K562 (cell line): Measurements from ENCODE around the gene TECPR2. TPM values are rescaled to one million over a fixed set of nuclear protein-coding genes. Genes with fewer than 3 reads are reported as not detected.

Experiments used
- ATAC-seq: fragments of 200-7000 bp; cut with Tn5 transposase; 3 replicates; pipeline ENCODE4 v1.9.1; 2020; ENCODE audit warnings: moderate library complexity
- BruUV-seq: library from RNA; stranded (reverse); fragments of 400-500 nt; replicated peaks from 2 replicates; lab custom pipeline; 2021; lab: Mats Ljungman, UMichigan
- CTCF ChIA-PET: fragments of 300-600 bp; formaldehyde crosslinking; extraction: SDS; loops from one replicate; lab custom pipeline; 2021; ENCODE audit warnings: low intra/inter-chr PET ratio; lab: Yijun Ruan, JAX
- POLR2A ChIA-PET: fragments of 300-600, 350-650 bp; sonication (Branson Sonifier 250); formaldehyde crosslinking; extraction: SDS; loops from one replicate; lab custom pipeline; 2021; ENCODE audit warnings: antibody characterized with exemption, inconsistent platforms; lab: Yijun Ruan, JAX
- DNase-seq, 4 experiments: peaks; one replicate each; pipeline versions ENCODE4 v3.0.0 to v3.0.0-alpha.2; 2011 to 2018; ENCODE audit warnings: low spot score in 3 of 4, mixed read lengths in 3 of 4; ENCODE audit errors: extremely low read depth in 1 of 4
- FAIRE-seq: peaks from 2 replicates; lab custom pipeline; 2011; peaks lifted over from hg19 to GRCh38; lab: Jason Lieb, UNC
- H2AFZ ChIP-seq: 2 replicates; pipeline ENCODE4 v1.6.0; 2011; ENCODE audit warnings: low read depth, low read length, control low read depth, inconsistent platforms
- H3K27ac ChIP-seq: fragments of 200-600 bp; 3 replicates; pipeline ENCODE4 v1.8.0; 2011; ENCODE audit warnings: low read depth, mild to moderate bottlenecking, control low read depth, inconsistent platforms, low read length, moderate library complexity, mixed read lengths; ENCODE audit errors: extremely low read depth
- H3K27me3 ChIP-seq, 2 experiments: fragments of 300-600 bp in 1 of 2; 2 replicates in 1 of 2; 3 replicates in 1 of 2; pipeline versions ENCODE4 v1.6.0 to v1.8.0; 2011; ENCODE audit warnings: inconsistent platforms in 2 of 2, low read length in 2 of 2, mild to moderate bottlenecking in 1 of 2, mixed read lengths in 1 of 2, moderate library complexity in 1 of 2; ENCODE audit not compliant: control insufficient read depth in 2 of 2, insufficient read depth in 2 of 2
- H3K36me3 ChIP-seq: fragments of 300-600 bp; 3 replicates; pipeline ENCODE4 v1.8.0; 2011; ENCODE audit warnings: mild to moderate bottlenecking, low read length, inconsistent platforms; ENCODE audit not compliant: control insufficient read depth, insufficient read depth
- H3K4me1 ChIP-seq, 2 experiments: fragments of 200-600 bp in 1 of 2; replicated peaks in 1 of 2; 2 replicates in 1 of 2; 3 replicates in 1 of 2; pipeline versions ENCODE4 v1.5.1 to v1.8.0; 2011; ENCODE audit warnings: inconsistent platforms in 2 of 2, low read length in 2 of 2, mild to moderate bottlenecking in 1 of 2, mixed read lengths in 1 of 2, moderate library complexity in 1 of 2; ENCODE audit not compliant: control insufficient read depth in 2 of 2, insufficient read depth in 2 of 2
- H3K4me2 ChIP-seq: 2 replicates; pipeline ENCODE4 v1.6.1; 2011; ENCODE audit warnings: low read length, control low read depth, inconsistent platforms, mixed read lengths; ENCODE audit not compliant: insufficient read depth
- H3K4me3 ChIP-seq: fragments of 200-600 bp; sonication (generic), shearing (Covaris generic); 2 replicates; pipeline ENCODE4 v1.5.1; 2016; ENCODE audit warnings: control low read depth, inconsistent platforms
- H3K79me2 ChIP-seq: fragments of 200-600 bp; 3 replicates; pipeline ENCODE4 v1.8.0; 2011; ENCODE audit warnings: low read length, inconsistent platforms; ENCODE audit not compliant: control insufficient read depth, insufficient read depth
- H3K9ac ChIP-seq, 2 experiments: 2 replicates each; pipeline versions ENCODE4 v1.6.0 to v1.6.1; 2011; ENCODE audit warnings: low read depth in 2 of 2, low read length in 2 of 2, control low read depth in 1 of 2, inconsistent platforms in 1 of 2, mild to moderate bottlenecking in 1 of 2, mixed read lengths in 1 of 2; ENCODE audit not compliant: insufficient read depth in 1 of 2
- H3K9me1 ChIP-seq: one replicate; pipeline ENCODE4 v1.6.0; 2011; ENCODE audit warnings: inconsistent platforms, mild to moderate bottlenecking, low read length, moderate library complexity; ENCODE audit not compliant: control insufficient read depth, insufficient read depth
- H3K9me3 ChIP-seq: replicated peaks from 2 replicates; pipeline ENCODE4 v1.5.1; 2011; ENCODE audit warnings: low read depth, low read length, inconsistent platforms; ENCODE audit not compliant: control insufficient read depth, insufficient read depth
- H4K20me1 ChIP-seq: replicated peaks from 2 replicates; pipeline ENCODE4 v1.6.1; 2011; ENCODE audit warnings: low read length, inconsistent platforms, mixed read lengths; ENCODE audit not compliant: control insufficient read depth, insufficient read depth
- CEBPG ChIP-seq, 3 experiments: fragments of 200-800 bp in 1 of 3; sonication (Bioruptor generic) in 1 of 3; sonication (generic) in 1 of 3; formaldehyde crosslinking in 1 of 3; IDR thresholded peaks in 2 of 3; conservative IDR thresholded peaks in 1 of 3; 2 replicates each; pipeline versions ENCODE4 v1.6.1 to v1.8.0; 2016 to 2022; ENCODE audit warnings: missing compliant biosample characterization in 2 of 3, missing genetic modification characterization in 2 of 3, mild to moderate bottlenecking in 1 of 3, missing genetic modification reagents in 1 of 3
- EP400 ChIP-seq: fragments of 450-650 bp; IDR thresholded peaks from 2 replicates; pipeline ENCODE4 v1.6.1; 2017; ENCODE audit warnings: antibody characterized with exemption, mild to moderate bottlenecking, moderate library complexity
- KLF10 ChIP-seq: fragments of 250-450 bp; sonication (Bioruptor Pico); IDR thresholded peaks from 2 replicates; pipeline ENCODE4 v1.6.1; 2021; ENCODE audit warnings: matching md5 sums
- THRAP3 ChIP-seq: fragments of 450-650 bp; IDR thresholded peaks from 2 replicates; pipeline ENCODE4 v1.6.1; 2016; ENCODE audit warnings: mild to moderate bottlenecking, inconsistent platforms, borderline replicate concordance
- TOE1 ChIP-seq, 2 experiments: fragments of 450-650 bp in 1 of 2; sonication (generic) in 1 of 2; formaldehyde crosslinking in 1 of 2; IDR thresholded peaks; 2 replicates each; pipeline versions ENCODE4 v1.7.1 to v1.8.0; 2016 to 2022; ENCODE audit warnings: borderline replicate concordance in 2 of 2, mild to moderate bottlenecking in 2 of 2, antibody characterized with exemption in 1 of 2, inconsistent platforms in 1 of 2, low read depth in 1 of 2, missing genetic modification reagents in 1 of 2, moderate library complexity in 1 of 2
- ZNF263 ChIP-seq: sonication (generic); formaldehyde crosslinking; IDR thresholded peaks from 2 replicates; pipeline ENCODE4 v1.8.0; 2022; ENCODE audit warnings: mild to moderate bottlenecking, missing genetic modification reagents, borderline replicate concordance
- ZZZ3 ChIP-seq: fragments of 450-650 bp; IDR thresholded peaks from 2 replicates; pipeline ENCODE4 v1.6.1; 2016; ENCODE audit warnings: antibody characterized with exemption, mild to moderate bottlenecking, moderate library complexity
- WGBS: fragments of 100-300 bp; shearing (Covaris generic); methylation state at CpG from one replicate; pipeline ENCODE4 v1.1.6; 2016; ENCODE audit warnings: low coverage, mixed read lengths; ENCODE audit not compliant: insufficient coverage; ENCODE audit errors: missing lambda C conversion rate; 5-methylcytosine and 5-hydroxymethylcytosine counted together
- in situ Hi-C: fragments of 300-500 bp; cut with MboI; formaldehyde crosslinking; loops from 4 replicates; pipeline ENCODE4 v1.15.0; 2018; ENCODE audit warnings: inconsistent platforms, mixed read lengths
- intact Hi-C: fragments of 100-400 bp; cut with micrococcal nuclease; formaldehyde crosslinking; loops from 2 replicates; pipeline ENCODE4 v1.14.2; 2022
- polyA plus RNA-seq, 8 experiments: library from polyadenylated mRNA; depleted of rRNA in 4 of 8; stranded (reverse) in 5 of 8; unstranded in 3 of 8; fragments of >200 nt; fragmentation: Nextera tagmentation in 2 of 8; fragmentation: Illumina TruSeq in 1 of 8; extraction: Ambion mirVana in 2 of 8; extraction: Trizol in 1 of 8; gene quantifications; 2 replicates each; pipeline versions ENCODE4 v1.2.1 to v1.2.3, GENCODE V29; 2011 to 2014; ENCODE audit warnings: inconsistent platforms in 1 of 8, missing spikeins in 1 of 8
- total RNA-seq, 7 experiments: library from RNA; depleted of rRNA in 6 of 7; stranded (reverse); fragments of >200 nt in 6 of 7; fragmentation: Illumina TruSeq in 2 of 7; extraction: Trizol in 2 of 7; gene quantifications; 2 replicates each; pipeline versions ENCODE4 v1.2.1 to v1.2.3, GENCODE V29; 2011 to 2021; ENCODE audit warnings: low replicate concordance in 1 of 7

Gene TECPR2
- total and polyA plus RNA-seq, 9 of the 15 experiments (the other 6 are each of a cell fraction or from before 2014, with no cell fraction given): 0.04 to 3.0 (median 0.83) TPM

- Histone ChIP-seq H3K27me3 (no peaks in the 10 kb centered on the region), H2AFZ (no peak overlapping the region), H3K4me1 (no peaks in the 10 kb centered on the region; a peak in 1 of 5 replicates), H3K9ac (no peak overlapping the region), H4K20me1 (no peaks in the 10 kb centered on the region), H3K27ac (no peak overlapping the region), H3K9me1 (no peaks in the 10 kb centered on the region), H3K79me2 (no peaks in the 10 kb centered on the region), H3K9me3 (no peaks in the 10 kb centered on the region), H3K4me3 (no peak overlapping the region), H3K36me3 (no peaks in the 10 kb centered on the region; the same call in 2 of the 3 replicates), H3K4me2 (no peak overlapping the region)
- WGBS: 68% methylated on average over 9 of the region's 9 CpGs
- TF ChIP-seq ZNF263 (no peak), CEBPG (CRISPR knock-in tag; IDR thresholded peaks at IDR 0.05) (no peak), CEBPG (tag; conservative IDR thresholded peaks at IDR 0.05 in 1 of 2, IDR thresholded peaks at IDR 0.05 in 1 of 2) (peak in 1 of 2 experiments; percentile 30; a peak in 1 of 4 replicates), KLF10 (CRISPR knock-in tag) (no peak), TOE1 (IDR thresholded peaks at IDR 0.05; ENCODE audit: borderline replicate concordance) (no peak), TOE1 (CRISPR knock-in tag; IDR thresholded peaks at IDR 0.05; ENCODE audit: borderline replicate concordance, low read depth) (no peak), EP400 (no peak), ZZZ3 (no peak), THRAP3 (no peak)
- ChIA-PET CTCF (no interaction called here), POLR2A (no interaction called here)
- intact Hi-C loops: no loop called here
- DNase-seq (no peak), ATAC-seq (no peak), FAIRE-seq (no peak)
- in situ Hi-C loops: no loop called here
- no TSS peak for BruUV-seq
Observed at GRCh38 chr14:102378830-102379229, 16.1 kb downstream of the TECPR2 start.
